Left renal cortex interstitium (tissue), 4 donors: ENCODE measurements around the gene PPP3R2. TPM values are rescaled to one million over a fixed set of nuclear protein-coding genes. Genes with fewer than 3 reads are reported as not detected.
"Not testable (repeated sequence)": the region's sequence is repeated elsewhere in the genome, so short reads cannot be mapped to it uniquely, and the experiment has no call there.

Source experiments
- DNase-seq, 4 donors: peaks; one replicate each; pipeline ENCODE4 v3.0.0-alpha.2; 2013; ENCODE audit warnings: low read depth in 4 of 4, low spot score in 2 of 4, missing footprints in 1 of 4
- polyA plus RNA-seq, 4 donors: library from polyadenylated mRNA; unstranded; fragments of 120-200 nt; gene quantifications; one replicate each; pipeline ENCODE4 v1.2.1, GENCODE V29; 2013; ENCODE audit not compliant: insufficient read length in 4 of 4

Gene PPP3R2
- polyA plus RNA-seq, 4 donors: 0.04 to 0.09 TPM; not detected in 2

DNA sequence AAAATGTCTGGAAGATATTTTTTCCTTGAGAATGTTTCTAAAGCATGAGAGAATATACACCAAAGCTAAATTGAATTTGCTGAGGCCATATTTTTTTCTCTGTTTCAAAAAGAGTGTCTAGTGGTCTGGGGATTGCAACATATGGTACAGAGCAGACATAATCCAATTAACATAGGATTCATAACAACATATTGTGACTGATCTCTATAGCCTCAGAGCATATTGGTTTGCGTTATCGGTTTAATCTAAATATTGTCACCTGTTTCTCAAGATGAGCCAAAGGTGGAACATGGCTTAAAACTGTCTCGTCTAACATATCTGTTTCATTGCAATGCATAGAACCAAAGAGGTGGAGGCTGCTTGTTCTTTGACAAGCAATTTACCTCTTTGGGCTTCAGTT lies 3.9 kb downstream of the PPP3R2 start:
- DNase-seq: no peak

DNA sequence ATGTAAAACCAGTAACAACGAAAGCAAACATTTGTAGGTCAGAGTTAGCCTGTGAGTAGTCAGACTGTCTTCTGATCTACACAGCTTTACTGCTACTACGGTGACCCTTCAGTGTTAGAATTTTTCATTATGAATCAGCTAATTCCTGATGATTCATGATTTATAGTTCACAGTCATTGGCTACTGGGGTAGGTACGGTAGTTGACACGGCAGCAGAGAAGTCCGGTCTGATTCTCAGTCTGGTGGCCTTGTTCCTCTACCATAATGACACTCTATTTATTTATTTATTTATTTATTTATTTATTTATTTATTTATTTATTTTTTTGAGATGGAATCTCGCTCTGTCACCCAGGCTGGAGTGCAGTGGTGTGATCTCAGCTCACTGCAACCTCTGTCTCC lies 4.7 kb downstream of the PPP3R2 start:
- not testable (repeated sequence) for DNase-seq

DNA sequence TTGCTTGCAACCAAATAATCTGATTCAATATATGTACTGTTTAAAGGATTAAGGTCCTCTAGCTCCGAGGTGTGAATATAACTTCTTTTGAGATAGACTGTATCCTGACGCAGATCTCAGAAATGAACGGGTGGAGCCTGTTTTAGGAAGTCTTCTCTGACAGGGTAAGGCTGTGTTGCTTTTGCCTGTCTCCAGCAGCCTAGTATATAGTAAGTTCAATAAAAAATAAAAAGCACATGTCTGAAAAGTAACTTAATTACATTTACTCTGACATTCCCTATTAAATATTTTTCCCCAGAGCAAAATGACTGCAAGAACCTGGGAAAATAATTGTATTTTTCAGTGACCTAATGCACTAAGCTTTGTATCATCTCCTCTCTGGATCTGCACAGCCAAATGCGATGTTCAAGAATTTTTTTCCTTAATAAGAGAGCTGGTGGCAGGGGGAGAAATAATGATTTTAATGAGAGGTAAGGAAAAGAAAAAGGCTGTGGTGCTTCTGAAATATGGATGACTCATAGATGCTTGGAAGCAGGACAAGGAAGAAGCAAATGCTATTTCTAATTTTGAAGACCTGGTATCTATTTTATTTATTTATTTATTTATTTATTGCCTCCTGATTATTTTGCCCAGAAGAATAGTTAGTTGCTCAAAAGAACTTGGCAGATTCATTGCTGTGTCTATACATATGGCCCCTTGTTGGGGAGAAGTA lies 7.3 kb downstream of the PPP3R2 start:
- DNase-seq: no peak

DNA sequence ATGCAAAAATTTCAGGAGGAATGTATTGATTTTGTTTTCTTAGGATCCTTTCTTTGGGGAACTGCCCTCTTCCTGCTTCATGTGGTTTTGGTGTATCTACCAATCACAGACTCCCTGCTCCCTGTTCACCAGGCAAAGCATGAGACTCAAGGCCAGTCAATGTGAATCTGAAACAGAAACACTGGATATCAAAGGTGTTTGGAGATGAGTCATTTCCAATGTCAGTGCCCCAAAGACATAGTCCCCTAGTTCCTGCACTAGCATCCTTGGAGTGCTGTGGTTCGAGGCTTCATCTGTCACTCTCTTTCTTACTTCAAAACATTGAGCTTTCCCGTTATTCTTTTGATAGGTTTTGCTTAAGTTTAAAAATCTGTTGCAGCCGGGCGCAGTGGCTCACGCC lies 8.1 kb downstream of the PPP3R2 start:
- DNase-seq: no peak

DNA sequence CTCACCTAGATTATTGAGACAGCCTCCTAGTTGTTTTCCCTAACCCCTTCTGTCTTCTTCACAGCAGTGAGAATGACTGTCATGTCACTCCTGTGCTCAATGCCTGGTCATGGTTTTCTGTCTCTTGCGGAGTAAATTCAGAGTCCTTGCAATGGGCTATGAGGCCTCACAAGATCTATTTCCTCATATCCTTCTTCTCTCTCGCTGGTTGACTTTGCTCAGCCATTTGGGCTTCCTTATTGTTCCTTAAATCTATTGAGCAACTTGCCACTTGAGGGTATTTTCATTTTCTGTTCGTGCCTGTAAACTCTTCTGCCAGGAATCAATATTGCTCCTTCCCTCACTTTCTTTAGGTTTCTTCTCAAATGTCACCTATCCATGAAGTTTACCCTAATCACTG lies 9.0 kb downstream of the PPP3R2 start:
- DNase-seq: no peak

DNA sequence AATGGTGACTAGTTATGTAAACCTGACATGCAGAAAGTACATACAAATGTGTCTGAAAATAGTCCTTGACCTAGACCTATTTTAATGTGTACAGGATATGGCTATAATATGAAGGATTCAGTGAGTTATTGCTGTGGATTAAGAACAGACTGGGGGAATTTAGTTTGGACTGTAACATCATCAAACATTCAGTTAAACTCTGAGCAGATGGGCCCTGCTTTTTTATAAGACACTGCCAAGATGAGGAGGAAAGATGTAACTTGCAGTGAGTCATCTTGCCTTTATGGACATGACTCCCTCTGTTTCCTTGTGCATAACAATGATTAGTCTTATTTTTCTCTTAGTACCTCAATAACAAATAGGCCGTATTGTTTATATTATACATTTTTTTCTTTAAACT lies 12.2 kb downstream of the PPP3R2 start:
- no peak for DNase-seq

DNA sequence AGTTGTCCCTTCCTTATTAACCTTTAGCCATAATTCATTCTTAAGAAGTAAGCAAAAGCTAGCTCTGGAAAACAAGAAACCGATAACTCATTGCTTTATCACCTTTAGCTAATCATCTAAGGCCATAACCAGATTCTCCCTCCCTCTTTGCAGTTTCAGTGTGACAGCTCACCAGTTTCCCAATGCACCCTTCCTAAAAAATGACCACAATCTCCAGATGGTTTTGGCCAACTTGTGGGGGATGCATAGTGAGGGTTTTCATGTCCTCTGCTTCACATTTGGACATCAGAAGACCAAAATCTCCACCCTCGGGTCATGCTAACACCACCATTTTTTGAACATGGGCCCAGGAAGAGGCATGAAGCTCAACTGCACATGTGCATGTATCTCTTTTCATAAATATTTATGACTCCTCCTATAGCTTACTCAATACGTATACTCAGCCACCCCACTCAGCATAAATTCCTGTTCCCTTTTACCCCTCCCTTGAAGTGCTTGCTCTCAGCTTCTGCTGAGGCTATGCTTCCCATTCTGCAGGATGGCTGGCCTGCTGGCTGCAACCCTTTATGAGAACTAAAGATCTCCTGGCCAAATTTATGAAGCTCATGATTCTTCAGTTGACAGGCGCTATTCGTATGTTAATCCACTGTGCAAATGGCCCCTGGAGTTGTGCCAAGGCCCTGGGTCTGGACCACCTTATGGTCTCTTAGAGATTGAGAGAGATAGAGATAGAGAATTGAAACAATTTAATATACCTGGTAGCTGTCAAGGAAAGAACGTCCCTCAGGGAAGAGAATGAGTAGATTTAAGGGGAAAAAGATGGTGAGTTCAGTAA lies 14.8 kb downstream of the PPP3R2 start:
- DNase-seq: no peak

DNA sequence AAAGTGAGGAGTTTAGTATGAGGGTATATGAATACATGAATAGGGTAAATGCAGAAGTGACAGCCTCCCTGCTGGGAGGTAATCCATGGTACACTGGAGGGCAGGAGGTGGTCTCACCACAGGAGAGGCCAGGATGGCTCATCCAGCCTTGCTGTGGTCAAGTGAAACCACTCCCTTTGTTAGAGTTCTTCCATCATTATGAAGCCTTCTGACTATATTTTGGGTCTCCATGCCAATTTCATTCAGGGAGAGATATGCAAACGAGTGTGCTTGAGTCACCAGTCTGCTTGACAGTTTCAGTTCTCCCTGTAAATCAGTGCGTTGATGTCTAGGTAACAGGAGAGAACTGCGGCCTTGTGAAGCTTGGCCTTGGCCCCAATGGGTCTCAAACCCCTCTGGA lies 16.4 kb downstream of the PPP3R2 start:
- no peak for DNase-seq

DNA sequence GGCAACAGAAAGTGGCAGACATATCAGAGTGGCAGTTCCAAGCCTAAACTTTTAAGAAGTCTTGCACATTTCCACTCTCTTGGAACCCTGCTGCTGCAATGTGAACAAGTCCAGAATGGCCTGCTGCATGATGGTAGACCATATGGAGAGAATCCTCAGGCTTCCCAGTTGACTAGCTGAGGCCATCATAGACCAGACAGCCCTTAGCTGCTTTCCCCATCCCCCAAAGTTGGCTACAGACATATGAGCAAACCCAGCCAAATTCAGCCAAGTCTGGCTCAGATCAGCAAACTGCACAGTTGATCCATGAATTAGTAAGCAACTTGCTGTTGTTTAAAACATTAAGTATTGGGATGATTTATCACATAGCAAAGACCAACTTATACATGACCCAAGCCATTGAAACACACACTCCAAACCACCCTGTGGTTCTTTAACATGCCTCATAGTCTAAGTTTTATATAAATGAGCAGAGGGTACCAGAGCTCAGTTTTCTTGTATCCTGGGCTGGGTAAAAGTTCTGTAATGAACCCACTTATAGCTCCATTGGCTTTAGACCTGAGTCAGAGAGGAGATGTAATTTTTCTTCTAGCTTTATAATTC lies 19.9 kb downstream of the PPP3R2 start:
- no peak for DNase-seq

DNA sequence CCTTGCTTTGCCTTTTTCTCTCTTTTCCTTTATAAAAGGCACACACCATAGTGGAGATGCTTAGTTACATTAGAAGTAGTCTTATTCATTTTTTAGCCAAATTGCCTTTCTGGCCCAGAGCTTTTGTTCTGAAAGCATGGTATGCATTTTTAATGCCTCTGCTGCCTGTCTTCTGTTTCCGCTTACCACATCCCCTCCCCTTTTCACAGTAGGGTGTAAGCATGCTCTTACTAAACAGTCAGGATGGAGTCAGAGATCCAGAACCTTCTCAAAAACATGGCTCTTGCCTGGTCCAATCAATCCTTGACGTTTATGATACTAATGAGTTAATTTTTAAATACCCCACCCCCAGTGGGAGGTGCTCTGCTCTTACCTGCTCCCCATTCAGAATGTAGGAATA lies 22.5 kb downstream of the PPP3R2 start:
- no peak for DNase-seq

DNA sequence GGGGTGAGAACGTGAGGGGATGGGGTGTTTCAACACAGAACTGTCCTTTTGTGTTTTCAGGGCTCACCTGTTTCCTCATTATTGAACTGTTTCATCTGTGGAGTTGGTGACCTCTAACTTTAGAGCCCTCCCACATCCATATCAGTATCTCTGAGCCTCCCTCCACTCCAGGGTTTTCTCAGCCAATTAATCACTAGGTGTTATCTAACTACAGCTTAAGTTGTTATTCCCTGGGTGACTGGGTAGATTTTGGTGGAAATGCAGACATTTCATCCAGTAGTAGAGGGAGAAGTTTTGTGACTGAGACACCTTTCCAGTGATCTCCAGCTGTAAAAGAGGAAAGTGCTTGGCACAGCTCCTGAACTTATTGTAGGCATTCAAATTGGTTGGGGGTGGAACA lies 23.7 kb downstream of the PPP3R2 start:
- DNase-seq: no peak

DNA sequence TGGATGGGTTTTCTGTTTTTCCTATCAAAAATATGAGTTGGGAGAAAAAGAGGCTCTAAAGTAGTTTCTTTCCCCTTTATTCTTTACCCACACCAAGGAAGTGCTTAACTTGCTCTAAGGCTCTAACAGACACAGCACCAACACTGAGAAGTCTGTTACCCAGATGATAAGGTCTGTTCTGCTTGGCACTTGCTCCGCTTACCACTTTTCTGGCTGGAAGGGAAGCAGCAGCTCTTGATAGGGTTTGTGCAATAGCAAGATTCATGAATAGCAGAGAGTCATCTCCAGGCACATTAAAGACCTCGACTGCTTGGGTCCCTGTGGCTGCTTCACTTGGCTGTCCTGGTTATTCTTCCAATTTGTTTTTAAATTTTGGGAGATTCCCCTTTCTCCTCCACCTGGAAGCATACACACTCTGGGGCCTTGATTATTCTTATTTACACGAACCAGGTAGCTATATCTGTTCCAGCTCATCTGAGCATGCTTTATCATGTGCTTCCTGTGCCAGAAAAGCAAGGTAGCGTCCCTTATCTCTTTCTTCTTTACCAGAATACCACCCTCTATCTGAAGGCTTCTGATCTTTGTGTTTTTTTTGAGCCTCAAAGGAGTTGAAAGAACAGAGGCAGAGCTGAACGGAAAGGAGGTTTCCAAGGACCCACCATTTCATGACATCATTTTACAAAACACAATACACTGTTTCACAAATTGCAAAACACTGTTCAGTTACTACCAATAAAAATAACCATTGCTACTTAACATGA lies 24.8 kb downstream of the PPP3R2 start:
- DNase-seq: no peak

DNA sequence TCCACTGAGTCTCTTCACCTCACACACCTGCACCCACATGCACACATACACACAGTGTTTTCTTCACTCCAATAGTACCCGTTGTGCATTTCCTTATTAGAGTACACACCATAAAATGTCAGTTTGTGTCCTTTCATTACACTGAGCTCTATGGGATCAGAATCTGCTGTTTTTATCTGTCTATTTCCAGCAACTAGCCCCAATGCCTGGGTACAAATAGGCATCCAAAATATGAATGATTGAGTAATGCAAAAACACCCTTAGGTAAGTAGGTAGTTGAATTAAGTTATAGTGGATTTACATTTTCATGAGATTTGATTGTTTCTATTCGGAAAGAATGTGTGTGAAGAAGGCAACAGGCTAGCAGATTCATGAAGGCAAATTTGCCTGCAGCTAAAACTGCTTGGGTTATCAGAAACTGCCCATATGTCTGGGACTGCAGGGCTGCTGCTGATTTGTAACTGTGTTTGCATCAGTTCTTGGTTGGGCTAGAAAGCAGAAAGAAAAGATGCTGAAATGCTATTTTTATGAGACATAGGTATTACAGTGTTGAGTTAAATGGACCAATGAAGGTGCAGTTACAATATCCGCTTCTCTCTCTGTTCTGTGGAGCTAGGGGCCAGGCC lies 26.9 kb downstream of the PPP3R2 start:
- no peak for DNase-seq

DNA sequence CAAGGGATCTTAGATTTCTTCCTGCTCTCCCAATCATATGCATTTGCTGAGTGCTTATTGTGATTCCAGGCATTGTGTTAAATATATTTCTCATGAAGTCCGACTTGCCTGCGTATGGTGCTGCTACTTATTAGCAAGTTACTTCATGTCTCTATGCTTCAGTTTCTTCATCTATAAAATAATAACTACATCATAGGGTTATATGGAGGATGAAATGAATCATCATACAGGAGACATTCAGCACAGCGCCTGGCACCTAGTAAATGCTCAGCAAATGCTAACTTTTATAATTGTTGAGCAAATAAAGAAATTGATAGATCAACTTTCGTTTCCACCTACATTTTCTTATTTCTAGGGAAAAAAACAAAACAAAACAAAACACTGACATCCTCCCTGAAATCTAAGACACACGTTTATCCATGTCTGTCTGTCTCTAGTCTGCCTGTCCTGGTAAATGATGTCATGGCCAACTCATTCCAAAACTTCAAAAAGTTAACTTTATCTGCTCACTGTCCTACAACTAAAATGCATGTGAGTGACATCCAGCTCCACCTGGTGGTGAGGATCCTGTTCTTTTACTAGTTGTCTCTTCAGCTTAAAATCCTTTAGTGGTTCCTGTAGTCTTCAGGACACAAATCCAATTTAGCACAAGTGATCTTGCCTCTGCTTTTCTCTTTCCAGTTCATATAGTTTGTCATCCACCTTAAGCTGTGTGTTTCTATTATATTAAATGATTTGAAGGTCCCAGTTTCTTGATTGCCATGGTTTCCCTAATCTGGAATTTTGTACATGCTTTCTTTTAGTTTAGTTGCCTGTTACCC lies 27.7 kb downstream of the PPP3R2 start:
- no peak for DNase-seq

DNA sequence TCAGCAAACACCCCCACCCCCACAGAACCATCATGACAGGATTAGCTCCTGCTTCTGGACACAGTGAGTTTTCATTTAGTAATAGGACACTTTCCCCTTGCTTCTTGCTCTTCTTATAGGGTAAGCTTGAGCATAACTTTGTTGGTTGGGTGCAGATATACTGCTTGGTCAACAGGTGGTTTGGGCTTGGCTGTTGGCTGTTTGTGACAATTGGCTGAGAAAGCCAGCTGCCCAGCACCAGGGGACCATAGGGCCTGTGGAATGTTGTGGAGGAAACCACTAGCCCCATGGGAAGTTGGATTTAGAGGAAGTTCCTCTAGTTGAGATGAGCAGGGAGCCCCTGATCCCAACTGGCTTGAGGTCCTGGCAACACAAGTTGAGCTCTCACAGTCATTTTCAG lies 30.5 kb downstream of the PPP3R2 start:
- DNase-seq: no peak

DNA sequence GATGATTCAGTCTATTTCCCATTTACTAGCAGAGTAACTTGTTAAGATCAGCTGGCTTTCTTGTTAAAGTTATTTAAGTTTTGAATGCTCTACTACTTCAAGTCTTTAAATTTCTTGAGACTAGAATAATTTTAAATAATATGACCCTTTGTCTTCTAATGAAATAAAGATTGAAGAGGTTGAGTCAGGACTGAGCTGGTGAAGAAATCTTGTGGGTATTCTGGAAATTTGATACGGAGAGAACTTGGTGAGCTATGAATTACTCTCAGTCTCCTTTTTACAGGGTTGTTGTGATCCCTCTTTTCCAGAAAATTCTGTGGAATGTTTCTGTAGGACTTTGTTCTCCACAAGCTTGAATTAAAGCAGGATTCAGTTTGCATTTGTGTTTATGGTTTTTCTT lies 31.8 kb downstream of the PPP3R2 start:
- no peak for DNase-seq

DNA sequence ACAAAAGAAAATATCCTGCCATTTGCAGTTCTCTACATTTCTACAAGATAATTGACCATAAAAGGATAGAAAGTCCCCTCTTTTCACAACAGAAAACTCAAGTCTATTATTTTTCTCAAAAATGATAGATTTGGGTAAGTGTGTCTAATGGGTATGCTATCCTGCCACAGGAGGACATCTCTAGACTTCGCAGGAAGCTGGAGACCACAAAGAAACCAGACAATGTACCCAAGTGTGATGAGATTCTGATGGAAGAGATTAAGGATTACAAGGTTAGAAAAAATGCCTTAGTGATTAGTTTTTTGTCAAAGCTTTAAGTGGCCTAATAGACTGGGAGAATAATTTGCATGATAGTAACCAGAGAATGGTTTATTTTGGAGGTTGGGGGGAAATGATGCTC lies 33.0 kb downstream of the PPP3R2 start:
- DNase-seq: no peak

DNA sequence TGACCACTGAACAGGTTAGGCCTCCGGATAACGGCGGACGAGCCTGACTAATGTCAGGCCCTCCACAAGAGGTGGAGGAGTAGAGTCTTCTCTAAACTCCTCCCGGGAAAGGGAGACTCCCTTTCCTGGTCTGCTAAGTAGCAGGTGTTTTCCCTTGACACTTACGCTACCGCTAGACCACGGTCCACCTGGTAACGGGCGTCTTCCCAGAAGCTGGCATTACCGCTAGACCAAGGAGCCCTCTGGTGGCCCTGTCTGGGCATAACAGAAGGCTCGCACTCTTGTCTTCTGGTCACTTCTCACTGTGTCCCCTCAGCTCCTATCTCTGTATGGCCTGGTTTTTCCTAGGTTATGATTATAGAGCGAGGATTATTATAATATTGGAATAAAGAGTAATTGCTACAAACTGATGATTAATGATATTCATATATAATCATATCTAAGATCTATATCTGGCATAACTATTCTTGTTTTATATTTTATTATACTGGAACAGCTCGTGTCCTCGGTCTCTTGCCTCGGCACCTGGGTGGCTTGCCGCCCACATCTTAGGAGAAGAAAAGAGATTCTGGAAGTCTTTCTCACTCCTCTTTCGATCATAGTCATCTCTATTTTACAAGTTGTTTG lies 45.2 kb downstream of the PPP3R2 start:
- DNase-seq: not testable (repeated sequence)

DNA sequence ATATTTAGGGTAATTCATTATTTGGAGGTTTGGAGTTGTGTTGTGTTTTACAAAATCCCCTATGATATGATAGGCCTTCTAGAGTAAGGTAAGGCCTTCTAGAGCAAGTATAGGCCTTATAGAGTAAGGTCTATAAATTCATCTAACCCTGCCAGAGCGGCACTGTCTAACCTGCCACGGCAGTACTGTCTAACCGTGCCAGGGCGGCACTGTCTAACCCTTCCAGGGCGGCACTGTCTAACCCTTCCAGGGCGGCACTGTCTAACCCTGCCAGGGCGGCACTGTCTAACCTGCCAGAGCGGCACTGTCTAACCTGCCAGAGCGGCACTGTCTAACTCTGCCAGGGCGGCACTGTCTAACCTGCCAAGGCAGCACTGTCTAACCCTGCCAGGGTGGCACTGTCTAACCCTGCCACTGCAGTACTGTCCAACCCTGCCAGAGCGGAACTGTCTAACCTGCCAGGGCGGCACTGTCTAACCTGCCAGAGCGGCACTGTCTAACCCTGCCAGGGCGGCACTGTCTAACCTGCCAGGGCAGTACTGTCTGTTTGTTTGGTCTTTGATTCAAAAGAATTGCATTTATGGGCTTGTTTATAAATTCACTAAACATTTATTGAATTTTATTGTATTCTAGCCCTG lies 51.6 kb downstream of the PPP3R2 start:
- no peak for DNase-seq
